ENCODE data around the gene FYN. TPM values are rescaled to one million over a fixed set of nuclear protein-coding genes. Genes with fewer than 3 reads are reported as not detected.

FYN gene
- total and polyA plus RNA-seq, 2 donors = 93.9 to 97.6 TPM

DNA sequence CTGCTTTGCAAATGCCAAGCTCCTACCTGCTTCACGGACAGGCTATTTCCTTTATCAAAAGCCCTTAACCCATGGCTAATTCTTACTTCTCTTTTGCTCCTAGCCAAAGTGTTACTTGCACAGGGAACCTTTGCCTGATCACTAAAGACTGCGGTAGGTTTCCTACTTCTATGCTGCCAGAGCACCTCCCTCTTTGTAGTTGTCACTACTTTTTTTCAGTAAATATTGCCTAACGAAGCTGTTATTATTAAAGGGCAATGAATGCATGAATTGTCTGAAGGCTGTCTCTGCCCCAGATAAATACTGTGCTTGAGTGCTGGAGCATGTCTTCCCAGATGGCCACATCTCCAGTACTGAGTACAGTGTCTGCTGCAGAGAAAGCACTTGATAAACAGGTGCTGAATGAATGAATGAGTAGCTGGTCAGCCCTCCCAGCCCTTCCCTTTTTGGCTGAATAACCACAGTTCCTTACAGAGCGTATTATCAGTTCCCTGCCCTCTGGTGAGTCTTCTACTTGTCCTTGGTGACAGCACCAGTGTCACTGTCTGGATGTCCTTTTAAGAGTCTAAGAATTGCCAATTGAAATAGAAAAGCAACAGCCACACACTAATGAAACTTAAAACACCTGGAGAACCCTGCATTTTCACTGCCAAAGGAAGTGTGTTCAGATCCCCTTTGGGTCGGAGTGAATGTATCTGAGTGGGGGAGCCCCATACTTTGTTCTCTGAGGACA lies 194.0 kb downstream of the FYN start:
- Histone ChIP-seq H3K4me1 (ENCODE audit: control insufficient read depth in 2 of 2, insufficient read depth in 2 of 2, low read length in 2 of 2) (peaks cover 0 to 2% of the 10 kb centered on the region in 2 donors), H3K27me3 (ENCODE audit: control insufficient read depth in 2 of 2, insufficient read depth in 1 of 2, low read length in 1 of 2) (no peaks in the 10 kb centered on the region), H3K4me3 (ENCODE audit: low read length in 2 of 2) (no peak overlapping the region), H3K9me3 (ENCODE audit: control insufficient read depth in 2 of 2, insufficient read depth in 1 of 2, low read length in 1 of 2) (no peaks in the 10 kb centered on the region), H3K36me3 (ENCODE audit: control insufficient read depth in 2 of 2, insufficient read depth in 2 of 2, low read length in 1 of 2) (peaks cover 42 to 65% of the 10 kb centered on the region in 2 donors), H3K27ac (ENCODE audit: low read depth in 1 of 2, low read length in 1 of 2) (no peak overlapping the region)
- 97% methylated on average over 5 of the region's 5 CpGs for WGBS
- no peak for DNase-seq (ENCODE audit: low read depth in 6 of 9, low spot score in 9 of 9)

DNA sequence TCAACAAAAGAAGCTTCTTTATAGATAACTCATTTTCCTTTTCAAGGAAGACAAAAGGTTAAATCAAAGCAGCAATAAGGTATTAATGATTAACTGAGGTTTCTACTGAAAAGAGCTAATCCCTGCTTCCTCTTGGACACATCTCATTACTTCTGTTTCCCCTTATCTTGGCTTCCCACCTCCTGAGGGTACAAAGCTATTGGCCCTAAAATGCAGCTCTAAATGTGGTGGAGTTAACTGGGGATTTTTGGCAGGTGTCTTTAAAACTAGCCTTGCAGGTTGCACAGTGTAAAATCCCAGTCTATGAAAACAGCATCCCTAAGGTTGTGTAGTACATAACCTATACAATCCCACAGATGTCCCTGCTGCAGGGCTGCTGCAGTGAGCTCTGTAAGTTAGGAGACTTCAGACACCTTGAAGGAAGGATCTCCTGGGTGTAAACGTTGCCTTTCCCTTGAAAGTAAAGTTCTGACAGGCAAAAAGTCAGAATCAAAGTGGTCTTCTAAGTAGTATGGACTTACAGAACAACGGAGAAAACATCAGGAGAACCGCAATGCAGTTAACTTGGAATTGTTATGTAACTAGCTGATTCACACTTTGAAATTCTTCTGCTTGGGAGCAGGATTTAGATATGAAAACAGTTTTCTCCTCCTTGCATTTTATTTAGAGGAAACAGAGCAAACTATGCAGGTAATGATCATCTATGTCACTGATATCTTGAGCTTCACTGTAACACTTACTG lies 195.8 kb downstream of the FYN start:
- Histone ChIP-seq H3K27ac (ENCODE audit: low read depth in 1 of 2, low read length in 1 of 2) (no peak overlapping the region), H3K4me3 (ENCODE audit: low read length in 2 of 2) (no peak overlapping the region), H3K9me3 (ENCODE audit: control insufficient read depth in 2 of 2, insufficient read depth in 1 of 2, low read length in 1 of 2) (no peaks in the 10 kb centered on the region), H3K36me3 (ENCODE audit: control insufficient read depth in 2 of 2, insufficient read depth in 2 of 2, low read length in 1 of 2) (peaks cover 43 to 75% of the 10 kb centered on the region in 2 donors), H3K27me3 (ENCODE audit: control insufficient read depth in 2 of 2, insufficient read depth in 1 of 2, low read length in 1 of 2) (no peaks in the 10 kb centered on the region), H3K4me1 (ENCODE audit: control insufficient read depth in 2 of 2, insufficient read depth in 2 of 2, low read length in 2 of 2) (no peaks in the 10 kb centered on the region)
- 91% methylated on average over 3 of the region's 3 CpGs for WGBS
- DNase-seq (ENCODE audit: low read depth in 6 of 9, low spot score in 9 of 9) = no peak

DNA sequence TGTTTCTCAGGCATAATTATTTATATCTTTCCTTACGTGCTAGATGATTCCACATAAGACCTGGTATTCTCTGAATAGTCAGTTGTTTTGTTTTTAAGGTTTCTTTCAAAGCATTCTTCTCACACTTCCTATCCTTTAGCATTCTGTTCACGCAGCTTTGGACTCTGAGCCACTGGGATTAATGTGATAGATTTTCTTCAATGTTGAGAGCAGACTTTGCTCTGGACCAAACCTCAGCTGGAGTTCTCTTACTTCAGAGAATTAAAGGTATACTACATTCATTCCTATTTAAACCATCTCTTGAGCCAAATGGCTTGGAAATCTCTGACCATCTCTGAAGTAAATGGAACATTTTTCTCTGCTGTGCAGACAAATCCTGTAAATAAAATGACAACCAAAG lies 196.9 kb downstream of the FYN start:
- Histone ChIP-seq H3K27ac (ENCODE audit: low read depth in 1 of 2, low read length in 1 of 2) (no peak overlapping the region), H3K4me1 (ENCODE audit: control insufficient read depth in 2 of 2, insufficient read depth in 2 of 2, low read length in 2 of 2) (no peaks in the 10 kb centered on the region), H3K36me3 (ENCODE audit: control insufficient read depth in 2 of 2, insufficient read depth in 2 of 2, low read length in 1 of 2) (peaks cover 46 to 75% of the 10 kb centered on the region in 2 donors), H3K27me3 (ENCODE audit: control insufficient read depth in 2 of 2, insufficient read depth in 1 of 2, low read length in 1 of 2) (no peaks in the 10 kb centered on the region), H3K4me3 (ENCODE audit: low read length in 2 of 2) (no peak overlapping the region), H3K9me3 (ENCODE audit: control insufficient read depth in 2 of 2, insufficient read depth in 1 of 2, low read length in 1 of 2) (no peaks in the 10 kb centered on the region)
- DNase-seq (ENCODE audit: low read depth in 6 of 9, low spot score in 9 of 9) = no peak
- 97% methylated on average over 2 of the region's 2 CpGs for WGBS

DNA sequence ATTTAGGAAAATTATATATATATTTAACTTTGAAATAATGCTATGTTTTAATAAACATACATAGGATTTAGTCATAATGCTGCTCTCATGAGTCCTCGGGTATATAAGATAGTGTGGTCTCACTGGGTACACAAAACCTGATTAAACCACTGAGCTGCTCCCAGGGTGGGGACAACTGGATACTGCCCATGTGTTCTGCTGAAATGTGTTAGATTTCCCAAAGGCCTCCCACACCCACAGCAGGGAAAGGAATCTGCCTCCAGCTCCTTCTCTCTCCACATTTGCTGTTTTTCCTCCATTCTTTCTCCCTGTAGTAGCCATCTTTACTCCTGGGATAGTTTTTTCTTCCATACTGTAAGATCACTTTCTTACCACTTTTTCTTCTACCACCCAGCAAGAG lies 198.4 kb downstream of the FYN start:
- peaks cover 51 to 76% of the 10 kb centered on the region in 2 donors for H3K36me3 ChIP-seq (ENCODE audit: control insufficient read depth in 2 of 2, insufficient read depth in 2 of 2, low read length in 1 of 2)
- 98% methylated on average over 1 of the region's 1 CpG for WGBS
- no peaks in the 10 kb centered on the region for H3K4me1 ChIP-seq (ENCODE audit: control insufficient read depth in 2 of 2, insufficient read depth in 2 of 2, low read length in 2 of 2)

DNA sequence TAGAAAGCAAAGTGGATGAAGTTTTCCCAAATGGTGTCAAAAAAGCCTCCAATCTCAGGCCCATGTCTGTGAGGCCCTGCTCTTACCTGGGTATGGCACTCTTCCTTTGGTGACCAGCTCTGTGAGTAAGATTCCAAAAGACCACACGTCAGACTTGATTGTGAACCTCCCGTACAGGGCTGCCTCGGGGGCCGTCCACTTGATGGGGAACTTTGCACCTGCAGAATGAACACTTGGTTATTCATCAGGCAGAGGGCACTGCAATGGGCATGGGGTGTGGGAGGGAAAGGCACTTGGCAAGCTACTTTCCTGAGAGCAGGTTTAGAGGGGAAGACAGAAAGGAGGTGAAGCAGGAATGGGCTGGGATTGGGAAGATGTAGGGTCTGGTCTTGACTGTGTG lies 198.8 kb downstream of the FYN start:
- no peaks in the 10 kb centered on the region for H3K27me3 ChIP-seq (ENCODE audit: control insufficient read depth in 2 of 2, insufficient read depth in 1 of 2, low read length in 1 of 2)
- no peak overlapping the region for H3K27ac ChIP-seq (ENCODE audit: low read depth in 1 of 2, low read length in 1 of 2)
- peaks cover 49 to 76% of the 10 kb centered on the region in 2 donors for H3K36me3 ChIP-seq (ENCODE audit: control insufficient read depth in 2 of 2, insufficient read depth in 2 of 2, low read length in 1 of 2)
- no peaks in the 10 kb centered on the region for H3K4me1 ChIP-seq (ENCODE audit: control insufficient read depth in 2 of 2, insufficient read depth in 2 of 2, low read length in 2 of 2)
- DNase-seq (ENCODE audit: low read depth in 6 of 9, low spot score in 9 of 9) = no peak
- over 99% methylated on average over 4 of the region's 4 CpGs for WGBS
- no peaks in the 10 kb centered on the region for H3K9me3 ChIP-seq (ENCODE audit: control insufficient read depth in 2 of 2, insufficient read depth in 1 of 2, low read length in 1 of 2)
- no peak overlapping the region for H3K4me3 ChIP-seq (ENCODE audit: low read length in 2 of 2)

More for the DNA sequence above, 198.4 kb downstream of the FYN start:
- Histone ChIP-seq H3K27me3 (ENCODE audit: control insufficient read depth in 2 of 2, insufficient read depth in 1 of 2, low read length in 1 of 2) (no peaks in the 10 kb centered on the region), H3K27ac (ENCODE audit: low read depth in 1 of 2, low read length in 1 of 2) (no peak overlapping the region), H3K4me3 (ENCODE audit: low read length in 2 of 2) (no peak overlapping the region), H3K9me3 (ENCODE audit: control insufficient read depth in 2 of 2, insufficient read depth in 1 of 2, low read length in 1 of 2) (no peaks in the 10 kb centered on the region)
- no peak for DNase-seq (ENCODE audit: low read depth in 6 of 9, low spot score in 9 of 9)

DNA sequence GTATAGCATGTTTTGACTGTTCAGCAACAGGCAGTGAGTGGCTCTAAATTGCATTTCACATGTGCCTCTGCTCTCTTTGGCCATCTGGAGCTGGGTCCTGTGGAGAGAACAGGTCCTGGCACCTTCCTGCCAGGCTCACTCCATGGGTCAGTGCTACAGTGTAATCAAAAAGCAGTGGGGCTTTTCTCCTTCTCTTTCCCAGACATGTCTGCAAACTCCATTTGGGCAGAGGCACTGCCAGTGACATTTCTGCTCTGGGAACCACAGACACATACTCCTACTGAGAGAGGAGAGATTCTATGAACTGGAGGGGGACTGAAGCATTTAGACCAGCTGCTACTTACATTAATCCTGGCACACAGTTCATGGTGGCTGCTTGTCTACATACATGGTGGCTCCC lies 199.3 kb downstream of the FYN start:
- Histone ChIP-seq H3K9me3 (ENCODE audit: control insufficient read depth in 2 of 2, insufficient read depth in 1 of 2, low read length in 1 of 2) (no peaks in the 10 kb centered on the region), H3K36me3 (ENCODE audit: control insufficient read depth in 2 of 2, insufficient read depth in 2 of 2, low read length in 1 of 2) (peaks cover 47 to 75% of the 10 kb centered on the region in 2 donors), H3K4me1 (ENCODE audit: control insufficient read depth in 2 of 2, insufficient read depth in 2 of 2, low read length in 2 of 2) (no peaks in the 10 kb centered on the region), H3K4me3 (ENCODE audit: low read length in 2 of 2) (no peak overlapping the region), H3K27ac (ENCODE audit: low read depth in 1 of 2, low read length in 1 of 2) (no peak overlapping the region), H3K27me3 (ENCODE audit: control insufficient read depth in 2 of 2, insufficient read depth in 1 of 2, low read length in 1 of 2) (no peaks in the 10 kb centered on the region)
- no peak for DNase-seq (ENCODE audit: low read depth in 6 of 9, low spot score in 9 of 9)

DNA sequence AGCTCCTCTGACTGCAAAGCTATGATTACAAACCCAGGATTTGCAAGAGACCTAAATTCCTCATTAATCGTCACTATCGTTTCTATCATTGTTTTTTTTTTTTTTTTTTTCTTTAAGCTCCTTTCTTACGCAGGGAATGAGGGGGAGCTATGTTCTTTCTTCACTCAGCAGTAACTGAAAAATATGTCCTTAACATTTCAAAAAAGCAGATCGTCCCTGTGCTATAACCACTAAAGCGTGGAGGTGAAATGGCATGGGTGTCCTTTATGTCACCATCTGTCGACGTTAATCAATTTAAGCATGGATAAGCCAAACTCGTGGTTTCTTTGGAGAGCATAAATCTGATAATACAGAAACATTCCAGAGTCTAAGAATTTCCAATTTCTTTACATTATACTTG lies 199.7 kb downstream of the FYN start:
- Histone ChIP-seq H3K4me1 (ENCODE audit: control insufficient read depth in 2 of 2, insufficient read depth in 2 of 2, low read length in 2 of 2) (no peaks in the 10 kb centered on the region), H3K4me3 (ENCODE audit: low read length in 2 of 2) (no peak overlapping the region), H3K9me3 (ENCODE audit: control insufficient read depth in 2 of 2, insufficient read depth in 1 of 2, low read length in 1 of 2) (no peaks in the 10 kb centered on the region), H3K27ac (ENCODE audit: low read depth in 1 of 2, low read length in 1 of 2) (no peak overlapping the region), H3K27me3 (ENCODE audit: control insufficient read depth in 2 of 2, insufficient read depth in 1 of 2, low read length in 1 of 2) (no peaks in the 10 kb centered on the region), H3K36me3 (ENCODE audit: control insufficient read depth in 2 of 2, insufficient read depth in 2 of 2, low read length in 1 of 2) (peaks cover 48 to 75% of the 10 kb centered on the region in 2 donors)
- no peak for DNase-seq (ENCODE audit: low read depth in 6 of 9, low spot score in 9 of 9)
- WGBS = 97% methylated on average over 8 of the region's 8 CpGs

DNA sequence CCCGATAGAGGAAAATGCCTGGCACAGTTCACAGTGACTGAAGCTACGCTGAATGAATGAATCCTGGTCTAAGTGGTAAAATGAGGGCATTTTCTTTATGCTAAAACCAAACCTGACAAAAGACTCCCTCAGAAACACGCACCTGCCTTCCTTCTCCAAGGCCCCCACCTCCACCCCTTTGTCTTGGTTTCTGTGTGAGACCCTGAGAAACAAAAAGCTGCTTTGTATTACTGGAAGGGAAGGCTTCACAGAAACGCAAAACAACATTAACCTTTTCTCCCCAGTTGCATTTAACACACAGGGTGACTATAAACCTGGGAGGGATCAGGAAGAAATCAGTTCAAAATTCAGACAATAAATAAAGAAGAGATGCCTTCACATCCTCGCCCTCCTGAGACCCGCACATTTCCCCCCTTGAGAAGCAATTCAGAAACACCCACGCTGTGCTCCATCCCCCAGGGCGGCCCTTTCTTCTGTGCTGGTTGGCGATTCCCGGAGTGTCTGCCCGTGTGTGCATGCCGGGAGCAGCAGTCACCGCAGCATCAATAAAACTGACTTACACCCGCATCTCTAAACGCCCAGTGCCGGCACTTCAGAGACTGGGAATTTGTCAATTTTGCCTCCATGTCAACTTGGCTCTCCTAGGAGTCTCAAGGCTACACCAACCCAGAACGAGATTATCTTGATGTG lies 200.3 kb downstream of the FYN start:
- Histone ChIP-seq H3K4me3 (ENCODE audit: low read length in 2 of 2) (no peak overlapping the region), H3K27ac (ENCODE audit: low read depth in 1 of 2, low read length in 1 of 2) (no peak overlapping the region), H3K36me3 (ENCODE audit: control insufficient read depth in 2 of 2, insufficient read depth in 2 of 2, low read length in 1 of 2) (peaks cover 51 to 74% of the 10 kb centered on the region in 2 donors), H3K27me3 (ENCODE audit: control insufficient read depth in 2 of 2, insufficient read depth in 1 of 2, low read length in 1 of 2) (no peaks in the 10 kb centered on the region), H3K9me3 (ENCODE audit: control insufficient read depth in 2 of 2, insufficient read depth in 1 of 2, low read length in 1 of 2) (no peaks in the 10 kb centered on the region), H3K4me1 (ENCODE audit: control insufficient read depth in 2 of 2, insufficient read depth in 2 of 2, low read length in 2 of 2) (no peaks in the 10 kb centered on the region)
- WGBS = 98% methylated on average over 17 of the region's 17 CpGs
- no peak for DNase-seq (ENCODE audit: low read depth in 6 of 9, low spot score in 9 of 9)

DNA sequence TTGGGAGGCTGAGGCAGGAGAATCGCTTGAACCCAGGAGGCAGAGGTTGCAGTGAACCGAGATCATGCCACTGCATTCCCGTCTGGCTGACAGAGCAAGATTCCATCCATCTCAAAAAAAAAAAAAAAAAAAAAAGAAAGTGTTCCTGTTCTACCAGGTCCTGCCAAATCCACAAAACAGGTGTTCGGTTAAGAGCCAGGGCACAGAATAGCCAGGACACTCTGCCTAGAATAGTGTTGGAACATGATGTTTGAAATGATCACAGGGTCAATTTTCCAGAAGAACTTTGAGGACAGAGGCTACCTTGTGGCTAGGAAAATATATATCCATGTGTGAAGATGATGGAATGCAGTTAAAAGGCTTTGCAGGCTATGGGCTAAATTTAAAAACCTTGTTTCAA lies 203.9 kb downstream of the FYN start:
- no peak overlapping the region for H3K4me3 ChIP-seq (ENCODE audit: low read length in 2 of 2)
- no peak for DNase-seq (ENCODE audit: low read depth in 6 of 9, low spot score in 9 of 9)
- peaks cover 0 to under 1% of the 10 kb centered on the region in 2 donors for H3K4me1 ChIP-seq (ENCODE audit: control insufficient read depth in 2 of 2, insufficient read depth in 2 of 2, low read length in 2 of 2)
- no peak overlapping the region for H3K27ac ChIP-seq (ENCODE audit: low read depth in 1 of 2, low read length in 1 of 2)
- peaks cover 55 to 81% of the 10 kb centered on the region in 2 donors for H3K36me3 ChIP-seq (ENCODE audit: control insufficient read depth in 2 of 2, insufficient read depth in 2 of 2, low read length in 1 of 2)
- no peaks in the 10 kb centered on the region for H3K9me3 ChIP-seq (ENCODE audit: control insufficient read depth in 2 of 2, insufficient read depth in 1 of 2, low read length in 1 of 2)
- WGBS = 96% methylated on average over 4 of the region's 4 CpGs
- no peaks in the 10 kb centered on the region for H3K27me3 ChIP-seq (ENCODE audit: control insufficient read depth in 2 of 2, insufficient read depth in 1 of 2, low read length in 1 of 2)
